ENCODE data around the gene NPRL2. TPM values are rescaled to one million over a fixed set of nuclear protein-coding genes. Genes with fewer than 3 reads are reported as not detected.

Gene NPRL2
- total and polyA plus RNA-seq, 2 of the 13 experiments (the other 11 are each of a cell fraction or from before 2014, with no cell fraction given) = 30.6 to 51.4 TPM

DNA sequence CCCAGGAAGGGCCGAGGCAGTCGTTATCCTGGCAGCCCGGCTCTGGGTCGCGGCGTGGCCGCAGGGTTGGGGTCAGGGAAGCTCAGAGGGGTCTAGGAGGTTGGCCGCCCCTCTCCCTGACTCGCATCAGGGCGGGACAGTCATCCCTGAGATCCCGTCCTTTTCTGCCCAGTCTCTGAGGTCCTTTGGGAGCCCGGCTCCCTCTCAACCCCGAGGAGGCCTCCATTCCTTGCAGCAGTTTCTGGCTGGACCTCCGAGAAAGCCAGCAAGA, 28.5 kb downstream of the NPRL2 start (continued):
- TF ChIP-seq CBX2 (IDR thresholded peaks at IDR 0.05; ENCODE audit: low read depth, low read length) (no peak), CBX2 (CRISPR knock-in tag; IDR thresholded peaks at IDR 0.05; ENCODE audit: low read depth) (no peak), ZNF432 (CRISPR knock-in tag; IDR thresholded peaks at IDR 0.05; ENCODE audit: borderline replicate concordance) (no peak), ERF (CRISPR knock-in tag; IDR thresholded peaks at IDR 0.05) (no peak), LCORL (IDR thresholded peaks at IDR 0.05) (no peak), LCORL (CRISPR knock-in tag; IDR thresholded peaks at IDR 0.05) (no peak), NFRKB (IDR thresholded peaks at IDR 0.05) (no peak), ZNF564 (CRISPR knock-in tag; IDR thresholded peaks at IDR 0.05) (0 out of 2 replicates have a peak, but pooled peaks have one; percentile 17), SP5 (CRISPR knock-in tag; IDR thresholded peaks at IDR 0.05; ENCODE audit: borderline replicate concordance, low read depth) (no peak), CHD2 (IDR thresholded peaks at IDR 0.05; ENCODE audit: low read depth, low read length) (no peak), GPBP1L1 (CRISPR knock-in tag; IDR thresholded peaks at IDR 0.05) (no peak), ATF4 (CRISPR knock-in tag; IDR thresholded peaks at IDR 0.05) (no peak), ZFP41 (CRISPR knock-in tag; IDR thresholded peaks at IDR 0.05; ENCODE audit: borderline replicate concordance) (no peak), SNAPC4 (CRISPR knock-in tag; IDR thresholded peaks at IDR 0.05) (0 out of 2 replicates have a peak, but pooled peaks have one; percentile 34), TFDP1 (CRISPR knock-in tag; IDR thresholded peaks at IDR 0.05; ENCODE audit: borderline replicate concordance) (no peak), ZNF124 (CRISPR knock-in tag; IDR thresholded peaks at IDR 0.05) (no peak), CBX1 (IDR thresholded peaks at IDR 0.05; ENCODE audit: low read depth) (no peak), ZNF569 (CRISPR knock-in tag; IDR thresholded peaks at IDR 0.05; ENCODE audit: borderline replicate concordance) (no peak), YEATS2 (CRISPR knock-in tag; IDR thresholded peaks at IDR 0.05; ENCODE audit: borderline replicate concordance) (no peak), TAF1 (CRISPR knock-in tag; IDR thresholded peaks at IDR 0.05) (peak; percentile 51), GLI4 (CRISPR knock-in tag; IDR thresholded peaks at IDR 0.05; ENCODE audit: borderline replicate concordance) (no peak), TARDBP (CRISPR knock-in tag; IDR thresholded peaks at IDR 0.05) (peak; percentile 49; the same call in 1 of the 2 replicates)
- TF ChIP-seq, protein P1, sequence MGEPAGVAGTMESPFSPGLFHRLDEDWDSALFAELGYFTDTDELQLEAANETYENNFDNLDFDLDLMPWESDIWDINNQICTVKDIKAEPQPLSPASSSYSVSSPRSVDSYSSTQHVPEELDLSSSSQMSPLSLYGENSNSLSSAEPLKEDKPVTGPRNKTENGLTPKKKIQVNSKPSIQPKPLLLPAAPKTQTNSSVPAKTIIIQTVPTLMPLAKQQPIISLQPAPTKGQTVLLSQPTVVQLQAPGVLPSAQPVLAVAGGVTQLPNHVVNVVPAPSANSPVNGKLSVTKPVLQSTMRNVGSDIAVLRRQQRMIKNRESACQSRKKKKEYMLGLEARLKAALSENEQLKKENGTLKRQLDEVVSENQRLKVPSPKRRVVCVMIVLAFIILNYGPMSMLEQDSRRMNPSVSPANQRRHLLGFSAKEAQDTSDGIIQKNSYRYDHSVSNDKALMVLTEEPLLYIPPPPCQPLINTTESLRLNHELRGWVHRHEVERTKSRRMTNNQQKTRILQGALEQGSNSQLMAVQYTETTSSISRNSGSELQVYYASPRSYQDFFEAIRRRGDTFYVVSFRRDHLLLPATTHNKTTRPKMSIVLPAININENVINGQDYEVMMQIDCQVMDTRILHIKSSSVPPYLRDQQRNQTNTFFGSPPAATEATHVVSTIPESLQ (CRISPR knock-in tag; conservative IDR thresholded peaks at IDR 0.05) = no peak

All from HepG2 (cell line).